HG03460 (cell line): ENCODE data around the gene MYCBPAP.

ENCODE experiments used
- ATAC-seq: cut with Tn5 transposase; IDR thresholded peaks from one replicate; pipeline ENCODE4 v1.9.1; 2021; ENCODE audit not compliant: unreplicated experiment

The MYCBPAP gene

DNA sequence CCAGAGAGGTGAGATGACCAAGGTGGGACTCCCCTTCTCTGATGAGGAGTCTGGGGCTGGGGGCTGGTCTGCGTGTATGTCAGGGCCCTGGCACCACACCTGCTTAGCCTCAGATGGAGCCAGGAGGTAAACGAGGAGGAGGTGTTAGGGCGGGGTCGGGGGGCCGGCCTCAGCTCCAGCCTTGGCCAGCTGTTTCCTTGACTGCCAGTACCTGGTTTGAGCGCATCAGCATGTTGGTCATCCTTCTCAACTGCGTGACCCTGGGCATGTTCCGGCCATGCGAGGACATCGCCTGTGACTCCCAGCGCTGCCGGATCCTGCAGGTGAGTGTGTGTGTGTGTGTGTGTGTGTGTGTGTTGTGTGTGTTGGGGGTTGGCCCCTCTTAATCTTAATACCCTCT is 60.4 kb downstream of the MYCBPAP start:
- no peak for ATAC-seq

DNA sequence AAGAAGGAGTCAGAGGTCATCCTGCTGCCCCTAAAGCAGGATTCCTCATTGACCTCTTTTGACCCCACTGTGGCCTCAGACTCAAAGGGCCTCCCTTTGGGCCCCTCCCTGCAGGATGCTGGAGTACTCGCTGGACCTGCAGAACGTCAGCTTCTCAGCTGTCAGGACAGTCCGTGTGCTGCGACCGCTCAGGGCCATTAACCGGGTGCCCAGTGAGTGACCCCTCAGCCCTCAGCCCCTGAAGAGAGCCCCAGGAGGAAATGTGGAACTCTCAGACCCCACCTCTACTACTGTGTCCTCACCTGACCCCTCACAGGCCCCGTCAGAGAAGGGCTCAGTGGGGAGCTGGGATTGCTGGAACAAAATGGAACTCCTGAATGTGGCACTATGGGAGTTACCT is 61.4 kb downstream of the MYCBPAP start:
- no peak for ATAC-seq

DNA sequence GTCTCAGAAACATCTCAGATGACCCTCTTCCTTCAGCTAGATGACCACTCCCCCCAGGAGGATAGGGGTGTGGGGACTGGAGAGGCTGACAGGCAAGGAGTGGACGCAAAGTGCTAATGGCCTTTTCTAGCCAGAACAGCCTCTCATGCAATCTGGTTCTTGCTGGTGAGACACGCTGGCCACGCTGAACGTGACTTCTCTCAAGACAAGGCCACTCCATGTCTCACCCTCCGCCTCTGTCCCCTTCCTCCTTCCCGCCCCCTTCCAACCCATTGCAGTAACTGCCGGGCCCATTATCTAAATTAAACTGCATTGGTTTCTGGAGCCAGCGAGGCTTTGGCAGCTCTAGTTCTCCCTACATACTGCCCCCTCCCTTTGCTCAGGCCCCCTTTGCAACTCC is 61.8 kb downstream of the MYCBPAP start:
- ATAC-seq = no peak

DNA sequence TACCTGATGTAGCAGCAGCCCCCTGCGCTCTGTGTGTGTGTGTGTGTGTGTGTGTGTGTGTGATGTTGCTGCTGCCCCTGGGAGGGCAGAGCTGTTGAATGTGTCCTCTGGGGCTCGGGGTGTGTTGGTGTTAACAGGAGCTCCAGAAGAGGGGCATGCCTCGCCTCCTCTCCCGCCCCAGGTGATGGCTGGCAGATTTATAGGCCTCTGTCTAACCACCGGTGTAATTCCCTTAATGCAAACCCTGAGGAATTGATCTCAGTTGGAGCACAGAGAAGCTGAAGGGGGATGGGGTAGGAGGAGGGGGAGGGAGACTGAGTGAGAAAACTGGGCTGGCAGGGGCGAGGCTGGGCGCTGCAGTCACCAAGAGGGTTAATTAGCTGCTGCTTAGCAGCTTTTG is 62.3 kb downstream of the MYCBPAP start:
- no peak for ATAC-seq

DNA sequence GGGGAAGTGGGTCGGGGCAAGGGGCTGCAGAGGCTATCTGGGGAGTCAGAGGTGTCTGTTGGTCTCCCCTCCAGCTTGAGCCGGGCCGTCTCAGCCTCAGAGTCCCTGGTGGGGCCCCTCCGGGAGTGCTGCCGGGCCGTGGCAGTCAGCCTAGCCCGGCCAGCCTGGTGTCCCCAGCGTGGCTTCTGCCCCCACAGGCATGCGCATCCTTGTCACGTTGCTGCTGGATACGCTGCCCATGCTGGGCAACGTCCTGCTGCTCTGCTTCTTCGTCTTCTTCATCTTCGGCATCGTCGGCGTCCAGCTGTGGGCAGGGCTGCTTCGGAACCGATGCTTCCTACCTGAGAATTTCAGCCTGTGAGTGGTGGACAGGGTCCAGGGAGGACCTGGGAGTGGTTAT is 63.4 kb downstream of the MYCBPAP start:
- no peak for ATAC-seq

DNA sequence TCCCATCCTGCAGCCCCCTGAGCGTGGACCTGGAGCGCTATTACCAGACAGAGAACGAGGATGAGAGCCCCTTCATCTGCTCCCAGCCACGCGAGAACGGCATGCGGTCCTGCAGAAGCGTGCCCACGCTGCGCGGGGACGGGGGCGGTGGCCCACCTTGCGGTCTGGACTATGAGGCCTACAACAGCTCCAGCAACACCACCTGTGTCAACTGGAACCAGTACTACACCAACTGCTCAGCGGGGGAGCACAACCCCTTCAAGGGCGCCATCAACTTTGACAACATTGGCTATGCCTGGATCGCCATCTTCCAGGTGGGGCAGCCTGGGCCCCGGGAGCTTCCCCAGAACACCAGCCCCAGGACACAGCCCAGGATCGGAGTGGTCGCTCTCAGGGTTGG is 64.3 kb downstream of the MYCBPAP start:
- ATAC-seq = no peak

DNA sequence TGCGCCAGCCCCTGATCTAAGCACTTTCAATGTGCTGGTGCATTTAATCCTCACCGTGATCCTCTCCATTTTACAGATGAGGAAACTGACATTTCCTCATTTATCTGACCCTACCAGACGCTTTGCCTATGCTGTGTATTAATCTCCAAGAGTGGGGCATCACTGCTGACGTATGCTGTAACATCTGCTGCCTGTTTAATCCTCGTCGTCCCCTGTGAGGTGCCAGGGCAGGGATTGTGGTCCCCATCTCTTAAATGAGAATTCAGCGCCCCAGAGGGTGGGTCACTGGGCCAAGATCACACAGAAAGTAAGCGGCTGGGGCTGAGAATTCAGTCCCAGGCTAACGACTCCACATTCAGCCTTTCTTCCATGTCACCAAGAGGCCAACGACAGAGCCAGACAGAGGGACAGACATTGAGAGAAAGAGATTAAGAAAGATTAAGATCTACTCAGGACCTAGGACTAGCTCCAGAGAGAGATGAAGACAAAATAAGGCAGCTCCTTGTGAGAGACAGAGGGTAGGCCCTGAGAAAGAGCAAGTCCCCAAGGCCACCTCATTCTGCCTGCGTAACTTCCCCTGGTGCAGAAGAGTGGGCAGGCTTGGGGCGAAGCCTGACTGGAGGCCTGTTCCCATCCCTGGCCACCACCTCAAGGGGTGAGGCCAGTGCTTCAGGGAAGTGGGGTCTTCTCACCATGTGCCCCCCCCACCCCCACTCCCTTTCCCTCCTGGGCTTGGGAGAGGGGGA is 65.8 kb downstream of the MYCBPAP start:
- ATAC-seq = no peak

DNA sequence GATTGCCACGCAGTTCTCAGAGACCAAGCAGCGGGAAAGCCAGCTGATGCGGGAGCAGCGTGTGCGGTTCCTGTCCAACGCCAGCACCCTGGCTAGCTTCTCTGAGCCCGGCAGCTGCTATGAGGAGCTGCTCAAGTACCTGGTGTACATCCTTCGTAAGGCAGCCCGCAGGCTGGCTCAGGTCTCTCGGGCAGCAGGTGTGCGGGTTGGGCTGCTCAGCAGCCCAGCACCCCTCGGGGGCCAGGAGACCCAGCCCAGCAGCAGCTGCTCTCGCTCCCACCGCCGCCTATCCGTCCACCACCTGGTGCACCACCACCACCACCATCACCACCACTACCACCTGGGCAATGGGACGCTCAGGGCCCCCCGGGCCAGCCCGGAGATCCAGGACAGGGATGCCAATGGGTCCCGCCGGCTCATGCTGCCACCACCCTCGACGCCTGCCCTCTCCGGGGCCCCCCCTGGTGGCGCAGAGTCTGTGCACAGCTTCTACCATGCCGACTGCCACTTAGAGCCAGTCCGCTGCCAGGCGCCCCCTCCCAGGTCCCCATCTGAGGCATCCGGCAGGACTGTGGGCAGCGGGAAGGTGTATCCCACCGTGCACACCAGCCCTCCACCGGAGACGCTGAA is 67.5 kb downstream of the MYCBPAP start:
- ATAC-seq = no peak

DNA sequence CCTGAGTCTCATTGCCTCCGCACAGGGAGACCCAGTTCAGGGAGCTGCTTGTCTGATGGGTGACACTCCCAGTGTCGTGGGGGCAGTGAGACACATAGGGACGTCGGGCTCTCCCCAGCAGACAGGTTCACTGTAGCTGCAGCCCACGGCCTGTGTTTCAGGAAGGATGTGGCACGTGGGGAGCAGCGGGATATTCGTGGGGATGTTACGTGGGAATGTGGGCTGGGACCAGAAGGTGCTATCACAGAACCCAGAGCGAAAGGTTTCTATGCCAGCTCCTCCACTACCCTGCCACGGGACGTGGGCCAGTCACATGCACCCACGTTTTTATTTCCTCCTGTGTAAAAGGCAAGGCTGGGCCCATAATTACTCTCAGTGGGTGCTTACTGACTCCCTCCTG is 68.6 kb downstream of the MYCBPAP start:
- ATAC-seq = no peak

DNA sequence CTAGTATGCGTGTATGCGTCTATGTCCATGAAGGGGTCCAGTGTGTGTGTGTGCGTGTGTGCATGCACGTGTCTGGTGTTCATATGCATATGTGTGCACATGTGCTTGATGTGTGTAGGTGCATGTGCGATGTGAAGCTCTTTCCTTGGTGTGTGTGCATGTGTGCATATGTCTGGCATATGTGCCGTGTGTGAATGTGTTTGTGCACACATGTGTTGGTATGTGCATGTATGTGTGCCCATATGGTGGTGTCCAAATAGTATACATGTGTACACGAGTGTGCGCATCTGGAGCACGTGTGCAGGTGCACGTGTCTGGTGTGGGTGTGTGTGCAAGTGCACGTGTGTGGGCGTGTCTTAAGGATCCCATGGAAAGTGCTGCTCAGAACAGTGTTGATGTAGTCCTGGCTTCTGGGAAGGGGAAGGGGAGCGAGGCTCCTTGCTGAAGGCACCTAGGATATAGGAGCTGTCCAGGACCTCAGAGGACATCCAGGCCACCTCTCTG is 69.3 kb downstream of the MYCBPAP start:
- ATAC-seq = no peak

DNA sequence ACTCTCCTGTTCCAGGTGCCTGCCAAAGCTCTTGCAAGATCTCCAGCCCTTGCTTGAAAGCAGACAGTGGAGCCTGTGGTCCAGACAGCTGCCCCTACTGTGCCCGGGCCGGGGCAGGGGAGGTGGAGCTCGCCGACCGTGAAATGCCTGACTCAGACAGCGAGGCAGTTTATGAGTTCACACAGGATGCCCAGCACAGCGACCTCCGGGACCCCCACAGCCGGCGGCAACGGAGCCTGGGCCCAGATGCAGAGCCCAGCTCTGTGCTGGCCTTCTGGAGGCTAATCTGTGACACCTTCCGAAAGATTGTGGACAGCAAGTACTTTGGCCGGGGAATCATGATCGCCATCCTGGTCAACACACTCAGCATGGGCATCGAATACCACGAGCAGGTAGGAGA is 69.9 kb downstream of the MYCBPAP start:
- no peak for ATAC-seq

DNA sequence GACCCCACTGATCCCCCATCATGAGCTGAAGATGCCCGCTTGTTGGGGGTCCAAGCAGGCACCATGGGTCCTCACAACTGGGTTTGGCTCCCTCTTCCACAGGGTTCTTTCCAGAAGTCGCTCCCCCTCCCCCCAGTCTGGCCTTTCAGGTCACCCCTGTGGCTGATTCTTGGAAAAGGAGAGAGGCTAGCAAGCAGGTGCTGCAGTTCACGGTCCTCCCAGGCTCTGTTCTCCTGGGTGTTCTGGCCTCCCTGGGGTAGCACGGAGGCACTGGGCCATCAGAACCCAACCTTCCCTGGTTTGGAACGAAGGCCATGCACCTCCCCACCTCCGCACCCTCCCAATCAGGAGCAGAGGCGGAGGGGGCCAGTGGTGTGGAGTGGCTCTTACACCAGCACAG is 71.2 kb downstream of the MYCBPAP start:
- ATAC-seq = no peak

DNA sequence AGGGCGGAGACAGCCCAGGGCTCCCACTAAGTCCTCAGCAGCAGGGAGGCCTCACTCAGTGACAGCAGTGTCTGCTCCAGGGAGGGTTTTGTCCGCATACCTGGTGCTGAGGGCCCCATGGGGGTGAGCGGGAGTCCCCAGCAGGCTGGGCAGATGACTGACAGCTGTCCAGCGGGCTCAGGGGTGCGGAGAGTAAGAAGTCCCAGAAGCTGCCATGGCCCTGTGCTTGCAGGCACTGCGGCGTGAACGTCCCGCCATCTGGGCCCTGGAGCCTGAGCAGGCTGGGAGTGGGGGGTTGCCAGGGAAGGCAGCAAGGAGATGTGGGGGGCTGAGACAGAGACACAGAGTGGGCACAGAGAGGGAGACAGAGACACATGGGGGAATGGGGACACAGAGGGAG is 72.4 kb downstream of the MYCBPAP start:
- no peak for ATAC-seq
